ENCODE data around the gene NAGK.

DNA sequence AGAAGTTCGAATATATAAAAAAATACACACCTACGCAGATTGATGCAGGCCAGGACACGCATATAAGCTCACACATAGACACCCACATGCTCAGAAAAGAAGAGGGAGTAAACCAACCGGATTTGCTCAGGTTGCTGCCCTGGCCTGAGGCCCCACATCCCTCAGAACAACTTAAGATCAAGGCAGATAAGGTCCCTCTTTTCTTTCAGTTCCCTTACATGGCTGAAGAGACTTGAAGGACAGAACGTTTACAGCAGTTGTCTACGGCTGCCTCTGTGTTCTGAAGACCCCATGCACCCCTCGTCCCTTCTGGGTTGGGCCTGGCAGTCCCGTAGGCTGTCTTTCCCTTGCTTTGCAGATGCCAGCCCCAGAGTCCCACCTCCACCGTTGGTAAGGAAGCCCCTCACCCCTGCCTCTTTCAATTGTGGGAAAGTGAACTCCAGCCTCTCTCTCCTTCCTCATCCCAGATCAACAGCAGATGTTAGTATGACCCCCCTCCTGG is 4.3 kb upstream of the NAGK start:
- TF ChIP-seq, protein P1, sequence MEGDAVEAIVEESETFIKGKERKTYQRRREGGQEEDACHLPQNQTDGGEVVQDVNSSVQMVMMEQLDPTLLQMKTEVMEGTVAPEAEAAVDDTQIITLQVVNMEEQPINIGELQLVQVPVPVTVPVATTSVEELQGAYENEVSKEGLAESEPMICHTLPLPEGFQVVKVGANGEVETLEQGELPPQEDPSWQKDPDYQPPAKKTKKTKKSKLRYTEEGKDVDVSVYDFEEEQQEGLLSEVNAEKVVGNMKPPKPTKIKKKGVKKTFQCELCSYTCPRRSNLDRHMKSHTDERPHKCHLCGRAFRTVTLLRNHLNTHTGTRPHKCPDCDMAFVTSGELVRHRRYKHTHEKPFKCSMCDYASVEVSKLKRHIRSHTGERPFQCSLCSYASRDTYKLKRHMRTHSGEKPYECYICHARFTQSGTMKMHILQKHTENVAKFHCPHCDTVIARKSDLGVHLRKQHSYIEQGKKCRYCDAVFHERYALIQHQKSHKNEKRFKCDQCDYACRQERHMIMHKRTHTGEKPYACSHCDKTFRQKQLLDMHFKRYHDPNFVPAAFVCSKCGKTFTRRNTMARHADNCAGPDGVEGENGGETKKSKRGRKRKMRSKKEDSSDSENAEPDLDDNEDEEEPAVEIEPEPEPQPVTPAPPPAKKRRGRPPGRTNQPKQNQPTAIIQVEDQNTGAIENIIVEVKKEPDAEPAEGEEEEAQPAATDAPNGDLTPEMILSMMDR (conservative IDR thresholded peaks at IDR 0.05; ENCODE audit: low read depth in 2 of 2) = no peak
- TF ChIP-seq, protein P2, sequence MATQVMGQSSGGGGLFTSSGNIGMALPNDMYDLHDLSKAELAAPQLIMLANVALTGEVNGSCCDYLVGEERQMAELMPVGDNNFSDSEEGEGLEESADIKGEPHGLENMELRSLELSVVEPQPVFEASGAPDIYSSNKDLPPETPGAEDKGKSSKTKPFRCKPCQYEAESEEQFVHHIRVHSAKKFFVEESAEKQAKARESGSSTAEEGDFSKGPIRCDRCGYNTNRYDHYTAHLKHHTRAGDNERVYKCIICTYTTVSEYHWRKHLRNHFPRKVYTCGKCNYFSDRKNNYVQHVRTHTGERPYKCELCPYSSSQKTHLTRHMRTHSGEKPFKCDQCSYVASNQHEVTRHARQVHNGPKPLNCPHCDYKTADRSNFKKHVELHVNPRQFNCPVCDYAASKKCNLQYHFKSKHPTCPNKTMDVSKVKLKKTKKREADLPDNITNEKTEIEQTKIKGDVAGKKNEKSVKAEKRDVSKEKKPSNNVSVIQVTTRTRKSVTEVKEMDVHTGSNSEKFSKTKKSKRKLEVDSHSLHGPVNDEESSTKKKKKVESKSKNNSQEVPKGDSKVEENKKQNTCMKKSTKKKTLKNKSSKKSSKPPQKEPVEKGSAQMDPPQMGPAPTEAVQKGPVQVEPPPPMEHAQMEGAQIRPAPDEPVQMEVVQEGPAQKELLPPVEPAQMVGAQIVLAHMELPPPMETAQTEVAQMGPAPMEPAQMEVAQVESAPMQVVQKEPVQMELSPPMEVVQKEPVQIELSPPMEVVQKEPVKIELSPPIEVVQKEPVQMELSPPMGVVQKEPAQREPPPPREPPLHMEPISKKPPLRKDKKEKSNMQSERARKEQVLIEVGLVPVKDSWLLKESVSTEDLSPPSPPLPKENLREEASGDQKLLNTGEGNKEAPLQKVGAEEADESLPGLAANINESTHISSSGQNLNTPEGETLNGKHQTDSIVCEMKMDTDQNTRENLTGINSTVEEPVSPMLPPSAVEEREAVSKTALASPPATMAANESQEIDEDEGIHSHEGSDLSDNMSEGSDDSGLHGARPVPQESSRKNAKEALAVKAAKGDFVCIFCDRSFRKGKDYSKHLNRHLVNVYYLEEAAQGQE (IDR thresholded peaks at IDR 0.05; ENCODE audit: unreplicated experiment) = no peak
- TF ChIP-seq EZH2 (IDR thresholded peaks at IDR 0.05; ENCODE audit: low read depth, unreplicated experiment) (no peak), JUNB (IDR thresholded peaks at IDR 0.05; ENCODE audit: unreplicated experiment) (no peak), ZNF114 (CRISPR knock-in tag; IDR thresholded peaks at IDR 0.05) (no peak), POLR2AphosphoS5 (IDR thresholded peaks at IDR 0.05; ENCODE audit: low read depth) (no peak)

Data from GM23338 (cell line).